Measurements from ENCODE around the gene DIP2A.

DNA sequence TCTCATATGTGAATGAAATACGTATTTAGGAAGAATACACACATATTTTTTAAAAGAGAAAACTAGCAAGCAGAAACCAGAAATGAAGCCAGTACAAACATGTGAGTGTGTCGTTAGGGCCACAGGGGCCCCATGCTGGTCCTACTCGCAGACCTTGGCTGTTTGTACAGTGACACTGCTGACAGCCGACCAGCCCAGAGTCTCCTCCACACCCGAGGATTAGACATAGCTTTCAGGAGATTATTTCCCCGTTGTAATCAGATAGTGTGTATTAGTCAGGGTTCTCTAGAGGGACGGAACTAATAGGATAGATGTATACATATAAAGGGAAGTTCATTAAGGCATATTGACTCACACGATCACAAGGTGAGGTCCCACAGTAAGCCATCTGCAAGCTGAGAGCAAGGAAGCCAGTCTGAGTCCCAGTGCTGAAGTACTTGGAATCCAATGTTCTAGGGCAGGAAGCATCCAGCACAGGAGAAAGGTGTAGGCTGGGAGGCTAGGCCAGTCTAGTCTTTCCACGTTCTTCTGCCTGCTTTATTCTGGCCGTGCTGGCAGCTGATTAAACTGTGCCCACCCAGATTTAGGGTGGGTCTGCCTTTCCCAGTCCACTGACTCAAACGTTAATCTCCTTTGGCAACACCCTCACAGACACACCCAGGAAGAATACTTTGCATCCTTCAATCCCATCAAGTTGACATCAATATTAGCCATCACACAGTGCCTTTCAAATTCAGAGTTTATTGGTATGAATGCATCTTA, 51.2 kb downstream of the DIP2A start:
- no peak for TF ChIP-seq SMC3 (conservative IDR thresholded peaks at IDR 0.05; ENCODE audit: poor library complexity)
- TF ChIP-seq, protein P1, sequence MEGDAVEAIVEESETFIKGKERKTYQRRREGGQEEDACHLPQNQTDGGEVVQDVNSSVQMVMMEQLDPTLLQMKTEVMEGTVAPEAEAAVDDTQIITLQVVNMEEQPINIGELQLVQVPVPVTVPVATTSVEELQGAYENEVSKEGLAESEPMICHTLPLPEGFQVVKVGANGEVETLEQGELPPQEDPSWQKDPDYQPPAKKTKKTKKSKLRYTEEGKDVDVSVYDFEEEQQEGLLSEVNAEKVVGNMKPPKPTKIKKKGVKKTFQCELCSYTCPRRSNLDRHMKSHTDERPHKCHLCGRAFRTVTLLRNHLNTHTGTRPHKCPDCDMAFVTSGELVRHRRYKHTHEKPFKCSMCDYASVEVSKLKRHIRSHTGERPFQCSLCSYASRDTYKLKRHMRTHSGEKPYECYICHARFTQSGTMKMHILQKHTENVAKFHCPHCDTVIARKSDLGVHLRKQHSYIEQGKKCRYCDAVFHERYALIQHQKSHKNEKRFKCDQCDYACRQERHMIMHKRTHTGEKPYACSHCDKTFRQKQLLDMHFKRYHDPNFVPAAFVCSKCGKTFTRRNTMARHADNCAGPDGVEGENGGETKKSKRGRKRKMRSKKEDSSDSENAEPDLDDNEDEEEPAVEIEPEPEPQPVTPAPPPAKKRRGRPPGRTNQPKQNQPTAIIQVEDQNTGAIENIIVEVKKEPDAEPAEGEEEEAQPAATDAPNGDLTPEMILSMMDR (IDR thresholded peaks at IDR 0.05; ENCODE audit: poor library complexity, severe bottlenecking), result no peak
- no peak for TF ChIP-seq MXI1 (conservative IDR thresholded peaks at IDR 0.05; ENCODE audit: poor library complexity, severe bottlenecking)
- no peak for TF ChIP-seq EP300 (conservative IDR thresholded peaks at IDR 0.05; ENCODE audit: poor library complexity, severe bottlenecking)
- TF ChIP-seq EZH2 (IDR thresholded peaks at IDR 0.05; ENCODE audit: borderline replicate concordance, insufficient read depth, low read length, poor library complexity, severe bottlenecking), result no peak
